ENCODE measurements around the gene OR10P1.
"Not testable (repeated sequence)": the region's sequence is repeated elsewhere in the genome, so short reads cannot be mapped to it uniquely, and the experiment has no call there.

Gene OR10P1

GRCh38 chr12:55631733-55632132 lies 5.0 kb upstream of the OR10P1 start:
- H3K27ac ChIP-seq (ENCODE audit: low read length) = no peak overlapping the region
- no peaks in the 10 kb centered on the region for H3K4me1 ChIP-seq (ENCODE audit: control insufficient read depth in 1 of 2, insufficient read depth in 2 of 2, low read length in 2 of 2)
- no peak overlapping the region for H3K4me3 ChIP-seq (ENCODE audit: low read depth in 1 of 2, low read length in 2 of 2)
- no peaks in the 10 kb centered on the region for H3K27me3 ChIP-seq (ENCODE audit: low read depth, low read length)
- no peaks in the 10 kb centered on the region for H3K36me3 ChIP-seq (ENCODE audit: control insufficient read depth in 1 of 2, insufficient read depth in 2 of 2, low read length in 2 of 2)
- no peaks in the 10 kb centered on the region for H3K9me3 ChIP-seq (ENCODE audit: control insufficient read depth in 1 of 2, low read length in 2 of 2)

GRCh38 chr12:55633151-55633550 lies 3.5 kb upstream of the OR10P1 start:
- H3K27ac ChIP-seq (ENCODE audit: low read length) = no peak overlapping the region
- H3K36me3 ChIP-seq (ENCODE audit: control insufficient read depth in 1 of 2, insufficient read depth in 2 of 2, low read length in 2 of 2) = no peaks in the 10 kb centered on the region
- no peaks in the 10 kb centered on the region for H3K9me3 ChIP-seq (ENCODE audit: control insufficient read depth in 1 of 2, low read length in 2 of 2)
- no peak overlapping the region for H3K4me3 ChIP-seq (ENCODE audit: low read depth in 1 of 2, low read length in 2 of 2)
- H3K27me3 ChIP-seq (ENCODE audit: low read depth, low read length) = no peaks in the 10 kb centered on the region
- no peaks in the 10 kb centered on the region for H3K4me1 ChIP-seq (ENCODE audit: control insufficient read depth in 1 of 2, insufficient read depth in 2 of 2, low read length in 2 of 2)

- H3K4me1 ChIP-seq (ENCODE audit: control insufficient read depth in 1 of 2, insufficient read depth in 2 of 2, low read length in 2 of 2) = no peaks in the 10 kb centered on the region
- H3K27ac ChIP-seq (ENCODE audit: low read length) = no peak overlapping the region
- H3K36me3 ChIP-seq (ENCODE audit: control insufficient read depth in 1 of 2, insufficient read depth in 2 of 2, low read length in 2 of 2) = no peaks in the 10 kb centered on the region
These were observed 506 bp upstream of the OR10P1 start for GRCh38 chr12:55636116-55636655.

GRCh38 chr12:55637467-55637866 lies 775 bp downstream of the OR10P1 start:
- Histone ChIP-seq H3K9me3 (ENCODE audit: control insufficient read depth in 1 of 2, low read length in 2 of 2) (no peaks in the 10 kb centered on the region), H3K27ac (ENCODE audit: low read length) (no peak overlapping the region), H3K4me1 (ENCODE audit: control insufficient read depth in 1 of 2, insufficient read depth in 2 of 2, low read length in 2 of 2) (no peaks in the 10 kb centered on the region), H3K4me3 (ENCODE audit: low read depth in 1 of 2, low read length in 2 of 2) (no peak overlapping the region), H3K27me3 (ENCODE audit: low read depth, low read length) (no peaks in the 10 kb centered on the region), H3K36me3 (ENCODE audit: control insufficient read depth in 1 of 2, insufficient read depth in 2 of 2, low read length in 2 of 2) (no peaks in the 10 kb centered on the region)

More at GRCh38 chr12:55636116-55636655, 506 bp upstream of the OR10P1 start:
- Histone ChIP-seq H3K4me3 (ENCODE audit: low read depth in 1 of 2, low read length in 2 of 2) (no peak overlapping the region), H3K9me3 (ENCODE audit: control insufficient read depth in 1 of 2, low read length in 2 of 2) (no peaks in the 10 kb centered on the region), H3K27me3 (ENCODE audit: low read depth, low read length) (no peaks in the 10 kb centered on the region)

- H3K27ac ChIP-seq (ENCODE audit: low read length) = no peak overlapping the region
- peaks cover 0 to 5% of the 10 kb centered on the region in 2 donors for H3K4me1 ChIP-seq (ENCODE audit: control insufficient read depth in 1 of 2, insufficient read depth in 2 of 2, low read length in 2 of 2)
- no peaks in the 10 kb centered on the region for H3K9me3 ChIP-seq (ENCODE audit: control insufficient read depth in 1 of 2, low read length in 2 of 2)
- H3K4me3 ChIP-seq (ENCODE audit: low read depth in 1 of 2, low read length in 2 of 2) = no peak overlapping the region
- H3K36me3 ChIP-seq (ENCODE audit: control insufficient read depth in 1 of 2, insufficient read depth in 2 of 2, low read length in 2 of 2) = no peaks in the 10 kb centered on the region
- no peaks in the 10 kb centered on the region for H3K27me3 ChIP-seq (ENCODE audit: low read depth, low read length)
These were observed 4.9 kb downstream of the OR10P1 start for GRCh38 chr12:55641595-55641994.

- Histone ChIP-seq H3K36me3 (ENCODE audit: control insufficient read depth in 1 of 2, insufficient read depth in 2 of 2, low read length in 2 of 2) (no peaks in the 10 kb centered on the region), H3K27ac (ENCODE audit: low read length) (no peak overlapping the region), H3K4me3 (ENCODE audit: low read depth in 1 of 2, low read length in 2 of 2) (no peak overlapping the region), H3K4me1 (ENCODE audit: control insufficient read depth in 1 of 2, insufficient read depth in 2 of 2, low read length in 2 of 2) (peaks cover 0 to 5% of the 10 kb centered on the region in 2 donors), H3K27me3 (ENCODE audit: low read depth, low read length) (no peaks in the 10 kb centered on the region), H3K9me3 (ENCODE audit: control insufficient read depth in 1 of 2, low read length in 2 of 2) (no peaks in the 10 kb centered on the region)
These were observed 5.6 kb downstream of the OR10P1 start for GRCh38 chr12:55642267-55642666.

GRCh38 chr12:55642669-55643068 lies 6.0 kb downstream of the OR10P1 start:
- Histone ChIP-seq H3K4me1 (ENCODE audit: control insufficient read depth in 1 of 2, insufficient read depth in 2 of 2, low read length in 2 of 2) (peaks cover 0 to 5% of the 10 kb centered on the region in 2 donors), H3K27ac (ENCODE audit: low read length) (no peak overlapping the region), H3K27me3 (ENCODE audit: low read depth, low read length) (no peaks in the 10 kb centered on the region), H3K36me3 (ENCODE audit: control insufficient read depth in 1 of 2, insufficient read depth in 2 of 2, low read length in 2 of 2) (no peaks in the 10 kb centered on the region), H3K9me3 (ENCODE audit: control insufficient read depth in 1 of 2, low read length in 2 of 2) (no peaks in the 10 kb centered on the region), H3K4me3 (ENCODE audit: low read depth in 1 of 2, low read length in 2 of 2) (no peak overlapping the region)

GRCh38 chr12:55644591-55644990 lies 7.9 kb downstream of the OR10P1 start:
- Histone ChIP-seq H3K4me3 (ENCODE audit: low read depth in 1 of 2, low read length in 2 of 2) (no peak overlapping the region), H3K4me1 (ENCODE audit: control insufficient read depth in 1 of 2, insufficient read depth in 2 of 2, low read length in 2 of 2) (peaks cover 0 to 5% of the 10 kb centered on the region in 2 donors), H3K36me3 (ENCODE audit: control insufficient read depth in 1 of 2, insufficient read depth in 2 of 2, low read length in 2 of 2) (no peaks in the 10 kb centered on the region), H3K9me3 (ENCODE audit: control insufficient read depth in 1 of 2, low read length in 2 of 2) (no peaks in the 10 kb centered on the region), H3K27me3 (ENCODE audit: low read depth, low read length) (no peaks in the 10 kb centered on the region), H3K27ac (ENCODE audit: low read length) (no peak overlapping the region)

- Histone ChIP-seq H3K4me1 (ENCODE audit: control insufficient read depth in 1 of 2, insufficient read depth in 2 of 2, low read length in 2 of 2) (peaks cover 0 to 5% of the 10 kb centered on the region in 2 donors), H3K36me3 (ENCODE audit: control insufficient read depth in 1 of 2, insufficient read depth in 2 of 2, low read length in 2 of 2) (no peaks in the 10 kb centered on the region), H3K27ac (ENCODE audit: low read length) (no peak overlapping the region), H3K27me3 (ENCODE audit: low read depth, low read length) (no peaks in the 10 kb centered on the region), H3K4me3 (ENCODE audit: low read depth in 1 of 2, low read length in 2 of 2) (no peak overlapping the region), H3K9me3 (ENCODE audit: control insufficient read depth in 1 of 2, low read length in 2 of 2) (no peaks in the 10 kb centered on the region)
These were observed 10.3 kb downstream of the OR10P1 start for GRCh38 chr12:55647027-55647426.

- not testable (repeated sequence) for H3K36me3 ChIP-seq (ENCODE audit: control insufficient read depth in 1 of 2, insufficient read depth in 2 of 2, low read length in 2 of 2); H3K4me3 ChIP-seq (ENCODE audit: low read depth in 1 of 2, low read length in 2 of 2); H3K9me3 ChIP-seq (ENCODE audit: control insufficient read depth in 1 of 2, low read length in 2 of 2); H3K27me3 ChIP-seq (ENCODE audit: low read depth, low read length); H3K4me1 ChIP-seq (ENCODE audit: control insufficient read depth in 1 of 2, insufficient read depth in 2 of 2, low read length in 2 of 2); H3K27ac ChIP-seq (ENCODE audit: low read length)
These were observed 14.1 kb downstream of the OR10P1 start for GRCh38 chr12:55650620-55651298.

GRCh38 chr12:55651299-55651683 lies 14.6 kb downstream of the OR10P1 start:
- peaks cover 0 to 1% of the 10 kb centered on the region in 2 donors for H3K4me1 ChIP-seq (ENCODE audit: control insufficient read depth in 1 of 2, insufficient read depth in 2 of 2, low read length in 2 of 2)
- no peak overlapping the region for H3K4me3 ChIP-seq (ENCODE audit: low read depth in 1 of 2, low read length in 2 of 2)
- H3K36me3 ChIP-seq (ENCODE audit: control insufficient read depth in 1 of 2, insufficient read depth in 2 of 2, low read length in 2 of 2) = no peaks in the 10 kb centered on the region
- H3K27ac ChIP-seq (ENCODE audit: low read length) = no peak overlapping the region
- no peaks in the 10 kb centered on the region for H3K9me3 ChIP-seq (ENCODE audit: control insufficient read depth in 1 of 2, low read length in 2 of 2)
- H3K27me3 ChIP-seq (ENCODE audit: low read depth, low read length) = no peaks in the 10 kb centered on the region

GRCh38 chr12:55652352-55652751 lies 15.7 kb downstream of the OR10P1 start:
- H3K27me3 ChIP-seq (ENCODE audit: low read depth, low read length) = no peaks in the 10 kb centered on the region

More at GRCh38 chr12:55652352-55652751, 15.7 kb downstream of the OR10P1 start:
- Histone ChIP-seq H3K4me3 (ENCODE audit: low read depth in 1 of 2, low read length in 2 of 2) (no peak overlapping the region), H3K27ac (ENCODE audit: low read length) (no peak overlapping the region), H3K9me3 (ENCODE audit: control insufficient read depth in 1 of 2, low read length in 2 of 2) (no peaks in the 10 kb centered on the region), H3K36me3 (ENCODE audit: control insufficient read depth in 1 of 2, insufficient read depth in 2 of 2, low read length in 2 of 2) (no peaks in the 10 kb centered on the region), H3K4me1 (ENCODE audit: control insufficient read depth in 1 of 2, insufficient read depth in 2 of 2, low read length in 2 of 2) (no peaks in the 10 kb centered on the region)
